Fibroblast of villous mesenchyme (primary cell): Measurements from ENCODE around the gene FREM2. TPM values are rescaled to one million over a fixed set of nuclear protein-coding genes. Genes with fewer than 3 reads are reported as not detected.

Experiments used
- DNase-seq: peaks from one replicate; pipeline ENCODE4 v3.0.0-alpha.2; 2010; ENCODE audit warnings: low read depth
- H3K4me3 ChIP-seq: 2 replicates; pipeline ENCODE4 v1.5.1; 2011; ENCODE audit warnings: low read depth, mild to moderate bottlenecking, low read length
- CTCF ChIP-seq: IDR thresholded peaks from 2 replicates; pipeline ENCODE4 v1.5.1; 2012; ENCODE audit warnings: low read depth, mild to moderate bottlenecking, low read length; ENCODE audit not compliant: insufficient read depth
- total RNA-seq: library from RNA; depleted of rRNA; stranded (reverse); fragments of >200 nt; gene quantifications from 2 replicates; pipeline ENCODE4 v1.2.3, GENCODE V29; 2012

Gene FREM2
- not detected in 2 replicates for total RNA-seq

DNA sequence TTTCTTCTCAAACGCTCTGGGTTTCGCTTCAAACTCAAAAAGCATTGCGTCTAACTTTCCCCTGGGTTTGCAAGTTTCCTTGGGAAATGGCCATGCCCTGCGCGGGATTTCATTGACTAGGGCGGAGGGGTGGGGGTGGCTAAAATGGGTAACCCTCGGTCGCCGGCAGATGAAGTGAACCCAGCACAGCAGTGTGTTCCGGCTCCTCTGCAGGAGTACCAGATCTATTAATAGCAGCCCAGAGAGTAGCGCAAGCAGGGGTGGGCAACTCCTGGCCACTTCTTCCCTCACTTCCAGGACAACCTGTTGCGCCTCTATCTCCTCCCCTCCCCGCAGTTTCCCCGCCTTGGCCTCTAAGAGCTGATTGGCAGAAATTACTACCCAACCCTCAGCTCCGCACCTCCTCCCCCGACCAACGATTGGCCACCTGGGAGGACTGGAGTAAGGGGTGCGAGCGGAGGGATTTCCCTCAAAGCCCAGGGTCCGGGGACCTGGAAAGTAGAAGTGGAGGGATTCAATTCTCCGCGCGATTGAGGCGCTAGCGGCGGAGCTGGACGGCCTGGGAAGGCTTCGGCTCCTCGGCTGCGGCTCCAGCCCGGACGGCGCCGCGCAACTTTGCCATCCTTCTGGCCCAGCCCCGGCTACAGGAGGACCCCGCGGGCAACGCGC is at the start of gene FREM2:
Gene FREM2, plus strand, starts transcription at position 501 of the 669 bp plus-strand sequence. CDS start 268 bp downstream, outside the sequence.
- H3K4me3 ChIP-seq, result peak within 1 kb of the TSS; percentile 17
- no peak for TF ChIP-seq CTCF
- DNase-seq, result peak; percentile 8

GRCh38 chr13:38637576-38637975 is 49.3 kb upstream of the FREM2 start:
- no peak overlapping the region for H3K4me3 ChIP-seq
- TF ChIP-seq CTCF, result no peak
- DNase-seq, result no peak

DNA sequence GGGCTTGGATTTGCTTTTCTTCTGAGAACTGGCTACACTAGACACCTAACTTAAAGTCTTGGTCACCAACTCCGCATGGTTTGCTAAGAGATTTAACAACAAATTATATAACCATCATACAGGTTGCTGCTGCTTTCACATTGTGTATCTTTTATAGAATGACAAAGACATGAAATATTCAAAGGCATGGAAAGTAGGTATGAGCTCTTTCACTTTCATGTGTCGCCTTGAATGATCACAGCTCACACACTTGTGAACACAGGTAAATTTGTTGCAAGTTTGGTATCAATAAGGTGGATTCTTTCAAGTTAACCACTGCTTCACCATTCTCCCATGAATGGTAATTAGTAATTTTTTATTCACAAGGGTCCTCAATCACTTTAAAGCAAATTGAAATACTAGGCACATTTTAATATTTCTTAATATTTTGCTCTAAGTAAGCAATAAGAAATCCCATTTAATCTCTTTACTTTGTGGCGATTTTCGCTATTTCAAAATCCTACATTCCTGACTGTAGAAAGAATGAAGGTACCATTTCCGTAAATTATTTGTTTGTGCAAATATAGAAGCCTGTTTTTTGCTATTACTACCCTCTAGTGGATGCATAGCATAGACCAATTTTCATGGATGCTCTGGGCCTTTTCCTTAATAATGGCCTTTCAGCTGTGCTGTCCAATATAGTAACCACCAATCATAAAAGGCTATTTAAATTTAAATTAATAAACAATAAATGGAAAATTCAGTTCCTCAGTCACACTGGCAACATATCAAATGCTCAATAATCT is 45.5 kb upstream of the FREM2 start:
- DNase-seq, result no peak
- peak; percentile 41 for TF ChIP-seq CTCF
- no peak overlapping the region for H3K4me3 ChIP-seq

GRCh38 chr13:38647312-38647711 is 39.6 kb upstream of the FREM2 start:
- DNase-seq, result peak; percentile 14
- H3K4me3 ChIP-seq, result no peak overlapping the region
- TF ChIP-seq CTCF, result no peak

GRCh38 chr13:38648912-38649311 is 38.0 kb upstream of the FREM2 start:
- no peak overlapping the region for H3K4me3 ChIP-seq
- no peak for TF ChIP-seq CTCF
- DNase-seq, result no peak

- no peak for DNase-seq
- no peak overlapping the region for H3K4me3 ChIP-seq
- TF ChIP-seq CTCF, result no peak
These were observed 30.2 kb upstream of the FREM2 start for GRCh38 chr13:38656699-38657098.

DNA sequence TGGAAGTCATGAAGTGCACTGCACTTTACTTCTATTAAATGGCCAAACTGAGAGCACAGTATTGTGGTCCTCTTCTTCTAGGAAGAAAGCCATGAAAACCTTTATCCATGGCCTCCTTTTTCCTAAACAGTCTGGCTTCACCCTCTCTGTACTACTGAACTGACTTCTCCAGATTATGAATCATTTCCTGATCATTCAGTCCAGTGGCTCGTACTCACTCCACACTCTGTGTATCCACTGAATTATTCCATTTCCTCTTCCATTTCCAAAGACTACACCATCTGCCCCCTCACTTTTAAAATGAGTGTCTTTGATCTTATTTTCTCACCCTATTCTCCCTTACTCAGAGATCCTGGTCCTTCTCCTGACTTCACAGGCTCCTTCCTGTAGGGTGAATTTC is 29.7 kb upstream of the FREM2 start:
- no peak for TF ChIP-seq CTCF
- DNase-seq, result no peak
- no peak overlapping the region for H3K4me3 ChIP-seq
